Measurements from ENCODE around the gene TMEM37. TPM values are rescaled to one million over a fixed set of nuclear protein-coding genes. Genes with fewer than 3 reads are reported as not detected.

TMEM37 gene
- total and polyA plus RNA-seq, 9 of the 15 experiments (the other 6 are each of a cell fraction or from before 2014, with no cell fraction given): 0.03 to 0.64 (median 0.31) TPM; not detected in 1

DNA sequence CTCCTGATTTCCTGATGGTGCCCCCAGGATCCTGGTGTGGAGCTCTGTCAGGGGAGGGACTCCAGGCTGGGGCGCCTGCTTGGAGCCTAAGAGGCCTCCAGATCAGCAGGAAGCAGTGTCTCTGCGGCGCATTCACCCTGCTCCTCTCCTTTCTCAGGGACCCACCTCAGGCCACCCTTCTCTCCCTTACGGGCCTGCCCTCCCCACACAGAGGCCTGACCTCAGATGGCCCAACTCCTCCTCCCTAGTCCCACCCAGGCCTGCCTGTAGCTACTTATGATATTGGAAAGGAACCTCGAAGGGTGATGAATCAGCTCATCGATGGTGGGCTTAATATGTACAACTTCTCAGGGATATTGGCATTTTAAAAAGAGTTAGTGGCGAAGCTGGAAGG lies 10.6 kb downstream of the TMEM37 start:
- peaks cover 17 to 53% of the 10 kb centered on the region in 2 experiments for H3K27me3 ChIP-seq (ENCODE audit: control insufficient read depth in 2 of 2, insufficient read depth in 2 of 2, low read length in 2 of 2)
- H4K20me1 ChIP-seq (replicated peaks; ENCODE audit: control insufficient read depth, insufficient read depth, low read length): peaks cover 6% of the 10 kb centered on the region; the same call in 1 of the 2 replicates
- no peak overlapping the region for H2AFZ ChIP-seq (ENCODE audit: low read depth, low read length)
- no peak overlapping the region for H3K4me2 ChIP-seq (ENCODE audit: insufficient read depth, low read length)
- DNase-seq (ENCODE audit: extremely low read depth in 1 of 4, low spot score in 3 of 4) (no peak), FAIRE-seq (no peak), ATAC-seq (no peak; the same call in 2 of the 3 replicates)
- CTCF ChIA-PET (ENCODE audit: low intra/inter-chr PET ratio): no interaction called here
- in situ Hi-C loops (cut with MboI) (no loop called here), intact Hi-C loops (cut with micrococcal nuclease) (no loop called here)
- 8% methylated on average over 7 of the region's 7 CpGs for WGBS (ENCODE audit: insufficient coverage, low coverage, missing lambda C conversion rate)
- H3K9me1 ChIP-seq (ENCODE audit: control insufficient read depth, insufficient read depth, low read length): no peaks in the 10 kb centered on the region
- H3K4me1 ChIP-seq (replicated peaks in 1 of 2; ENCODE audit: control insufficient read depth in 2 of 2, insufficient read depth in 2 of 2, low read length in 2 of 2): no peaks in the 10 kb centered on the region
- H3K9me3 ChIP-seq (replicated peaks; ENCODE audit: control insufficient read depth, insufficient read depth, low read depth, low read length): no peaks in the 10 kb centered on the region
- H3K4me3 ChIP-seq: no peak overlapping the region
- POLR2A ChIA-PET: interaction anchor here (0.8 to 1.3 kb wide), 3 partner anchors 9 to 42 kb away, joined by 3 to 7 read pairs (median 4); no protein-coding TSS in a partner anchor
- BruUV-seq (replicated peaks): no TSS peak
- no peak overlapping the region for H3K9ac ChIP-seq (ENCODE audit: insufficient read depth in 1 of 2, low read depth in 2 of 2, low read length in 2 of 2)
- no peaks in the 10 kb centered on the region for H3K36me3 ChIP-seq (ENCODE audit: control insufficient read depth, insufficient read depth, low read length)
- no peaks in the 10 kb centered on the region for H3K79me2 ChIP-seq (ENCODE audit: control insufficient read depth, insufficient read depth, low read length)
- no peak overlapping the region for H3K27ac ChIP-seq (ENCODE audit: extremely low read depth, low read depth, low read length)
- TF ChIP-seq HMG20B (CRISPR knock-in tag; IDR thresholded peaks at IDR 0.05): no peak
- TF ChIP-seq CTBP1 (IDR thresholded peaks at IDR 0.05; ENCODE audit: borderline replicate concordance): no peak
- TF ChIP-seq MECOM (CRISPR knock-in tag; IDR thresholded peaks at IDR 0.05): no peak
- TF ChIP-seq, protein P1, sequence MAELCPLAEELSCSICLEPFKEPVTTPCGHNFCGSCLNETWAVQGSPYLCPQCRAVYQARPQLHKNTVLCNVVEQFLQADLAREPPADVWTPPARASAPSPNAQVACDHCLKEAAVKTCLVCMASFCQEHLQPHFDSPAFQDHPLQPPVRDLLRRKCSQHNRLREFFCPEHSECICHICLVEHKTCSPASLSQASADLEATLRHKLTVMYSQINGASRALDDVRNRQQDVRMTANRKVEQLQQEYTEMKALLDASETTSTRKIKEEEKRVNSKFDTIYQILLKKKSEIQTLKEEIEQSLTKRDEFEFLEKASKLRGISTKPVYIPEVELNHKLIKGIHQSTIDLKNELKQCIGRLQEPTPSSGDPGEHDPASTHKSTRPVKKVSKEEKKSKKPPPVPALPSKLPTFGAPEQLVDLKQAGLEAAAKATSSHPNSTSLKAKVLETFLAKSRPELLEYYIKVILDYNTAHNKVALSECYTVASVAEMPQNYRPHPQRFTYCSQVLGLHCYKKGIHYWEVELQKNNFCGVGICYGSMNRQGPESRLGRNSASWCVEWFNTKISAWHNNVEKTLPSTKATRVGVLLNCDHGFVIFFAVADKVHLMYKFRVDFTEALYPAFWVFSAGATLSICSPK (IDR thresholded peaks at IDR 0.05; ENCODE audit: borderline replicate concordance): no peak
- TF ChIP-seq MEF2A (IDR thresholded peaks at IDR 0.05; ENCODE audit: control insufficient read depth, low read depth, low read length): no peak
- TF ChIP-seq ZNF77 (CRISPR knock-in tag; IDR thresholded peaks at IDR 0.05): no peak
- TF ChIP-seq, protein P2, sequence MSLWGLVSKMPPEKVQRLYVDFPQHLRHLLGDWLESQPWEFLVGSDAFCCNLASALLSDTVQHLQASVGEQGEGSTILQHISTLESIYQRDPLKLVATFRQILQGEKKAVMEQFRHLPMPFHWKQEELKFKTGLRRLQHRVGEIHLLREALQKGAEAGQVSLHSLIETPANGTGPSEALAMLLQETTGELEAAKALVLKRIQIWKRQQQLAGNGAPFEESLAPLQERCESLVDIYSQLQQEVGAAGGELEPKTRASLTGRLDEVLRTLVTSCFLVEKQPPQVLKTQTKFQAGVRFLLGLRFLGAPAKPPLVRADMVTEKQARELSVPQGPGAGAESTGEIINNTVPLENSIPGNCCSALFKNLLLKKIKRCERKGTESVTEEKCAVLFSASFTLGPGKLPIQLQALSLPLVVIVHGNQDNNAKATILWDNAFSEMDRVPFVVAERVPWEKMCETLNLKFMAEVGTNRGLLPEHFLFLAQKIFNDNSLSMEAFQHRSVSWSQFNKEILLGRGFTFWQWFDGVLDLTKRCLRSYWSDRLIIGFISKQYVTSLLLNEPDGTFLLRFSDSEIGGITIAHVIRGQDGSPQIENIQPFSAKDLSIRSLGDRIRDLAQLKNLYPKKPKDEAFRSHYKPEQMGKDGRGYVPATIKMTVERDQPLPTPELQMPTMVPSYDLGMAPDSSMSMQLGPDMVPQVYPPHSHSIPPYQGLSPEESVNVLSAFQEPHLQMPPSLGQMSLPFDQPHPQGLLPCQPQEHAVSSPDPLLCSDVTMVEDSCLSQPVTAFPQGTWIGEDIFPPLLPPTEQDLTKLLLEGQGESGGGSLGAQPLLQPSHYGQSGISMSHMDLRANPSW (CRISPR knock-in tag; IDR thresholded peaks at IDR 0.05): no peak
- no peak for TF ChIP-seq TAF15 (IDR thresholded peaks at IDR 0.05; ENCODE audit: low read depth, low read length)
- TF ChIP-seq ZNF449 (CRISPR knock-in tag; IDR thresholded peaks at IDR 0.05): no peak
- TF ChIP-seq FOXO4 (CRISPR knock-in tag; IDR thresholded peaks at IDR 0.05): no peak

Measured in K562 (cell line).